ENCODE measurements around the gene GPR153. TPM values are rescaled to one million over a fixed set of nuclear protein-coding genes. Genes with fewer than 3 reads are reported as not detected.

GPR153 gene
- total and polyA plus RNA-seq, 2 of the 8 experiments (the other 6 are each of a cell fraction or from before 2014, with no cell fraction given), result 5.7 to 8.1 TPM

DNA sequence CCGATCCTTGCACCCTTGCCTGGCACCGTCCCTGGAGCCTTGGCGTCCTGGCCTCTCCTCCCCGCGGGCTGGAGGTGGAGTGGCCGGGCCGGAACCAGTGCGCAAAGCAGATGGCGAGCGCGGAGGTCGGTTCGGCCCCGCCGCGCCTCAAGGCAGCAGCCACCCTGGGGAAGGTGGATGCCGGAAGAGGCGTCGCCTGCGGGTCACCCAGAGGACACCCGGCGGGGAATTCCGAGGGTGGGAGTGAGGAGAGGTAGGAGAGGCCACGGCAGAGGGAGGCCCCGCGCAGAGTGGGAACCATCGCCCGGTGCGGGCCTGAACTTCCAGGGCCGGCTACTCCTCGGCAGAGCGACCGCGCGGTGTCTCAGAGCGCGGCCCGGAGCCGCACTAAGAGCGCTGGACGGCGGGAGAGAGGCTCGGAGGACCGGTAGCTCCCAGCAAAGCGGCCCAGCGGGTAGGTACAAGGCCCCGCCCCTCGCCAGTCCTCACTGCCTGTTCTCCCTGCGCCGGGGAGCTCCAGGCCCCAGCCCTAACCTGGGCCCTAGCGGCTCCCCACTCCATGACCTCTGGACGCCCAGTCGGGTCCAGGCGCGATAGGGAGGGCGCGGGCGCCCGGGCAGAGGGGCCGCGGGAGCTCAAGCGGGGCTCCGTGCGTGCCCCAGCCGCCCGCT lies 54.9 kb downstream of the GPR153 start, which contains the start of gene RNF207 (continued):
- TF ChIP-seq, protein P1, sequence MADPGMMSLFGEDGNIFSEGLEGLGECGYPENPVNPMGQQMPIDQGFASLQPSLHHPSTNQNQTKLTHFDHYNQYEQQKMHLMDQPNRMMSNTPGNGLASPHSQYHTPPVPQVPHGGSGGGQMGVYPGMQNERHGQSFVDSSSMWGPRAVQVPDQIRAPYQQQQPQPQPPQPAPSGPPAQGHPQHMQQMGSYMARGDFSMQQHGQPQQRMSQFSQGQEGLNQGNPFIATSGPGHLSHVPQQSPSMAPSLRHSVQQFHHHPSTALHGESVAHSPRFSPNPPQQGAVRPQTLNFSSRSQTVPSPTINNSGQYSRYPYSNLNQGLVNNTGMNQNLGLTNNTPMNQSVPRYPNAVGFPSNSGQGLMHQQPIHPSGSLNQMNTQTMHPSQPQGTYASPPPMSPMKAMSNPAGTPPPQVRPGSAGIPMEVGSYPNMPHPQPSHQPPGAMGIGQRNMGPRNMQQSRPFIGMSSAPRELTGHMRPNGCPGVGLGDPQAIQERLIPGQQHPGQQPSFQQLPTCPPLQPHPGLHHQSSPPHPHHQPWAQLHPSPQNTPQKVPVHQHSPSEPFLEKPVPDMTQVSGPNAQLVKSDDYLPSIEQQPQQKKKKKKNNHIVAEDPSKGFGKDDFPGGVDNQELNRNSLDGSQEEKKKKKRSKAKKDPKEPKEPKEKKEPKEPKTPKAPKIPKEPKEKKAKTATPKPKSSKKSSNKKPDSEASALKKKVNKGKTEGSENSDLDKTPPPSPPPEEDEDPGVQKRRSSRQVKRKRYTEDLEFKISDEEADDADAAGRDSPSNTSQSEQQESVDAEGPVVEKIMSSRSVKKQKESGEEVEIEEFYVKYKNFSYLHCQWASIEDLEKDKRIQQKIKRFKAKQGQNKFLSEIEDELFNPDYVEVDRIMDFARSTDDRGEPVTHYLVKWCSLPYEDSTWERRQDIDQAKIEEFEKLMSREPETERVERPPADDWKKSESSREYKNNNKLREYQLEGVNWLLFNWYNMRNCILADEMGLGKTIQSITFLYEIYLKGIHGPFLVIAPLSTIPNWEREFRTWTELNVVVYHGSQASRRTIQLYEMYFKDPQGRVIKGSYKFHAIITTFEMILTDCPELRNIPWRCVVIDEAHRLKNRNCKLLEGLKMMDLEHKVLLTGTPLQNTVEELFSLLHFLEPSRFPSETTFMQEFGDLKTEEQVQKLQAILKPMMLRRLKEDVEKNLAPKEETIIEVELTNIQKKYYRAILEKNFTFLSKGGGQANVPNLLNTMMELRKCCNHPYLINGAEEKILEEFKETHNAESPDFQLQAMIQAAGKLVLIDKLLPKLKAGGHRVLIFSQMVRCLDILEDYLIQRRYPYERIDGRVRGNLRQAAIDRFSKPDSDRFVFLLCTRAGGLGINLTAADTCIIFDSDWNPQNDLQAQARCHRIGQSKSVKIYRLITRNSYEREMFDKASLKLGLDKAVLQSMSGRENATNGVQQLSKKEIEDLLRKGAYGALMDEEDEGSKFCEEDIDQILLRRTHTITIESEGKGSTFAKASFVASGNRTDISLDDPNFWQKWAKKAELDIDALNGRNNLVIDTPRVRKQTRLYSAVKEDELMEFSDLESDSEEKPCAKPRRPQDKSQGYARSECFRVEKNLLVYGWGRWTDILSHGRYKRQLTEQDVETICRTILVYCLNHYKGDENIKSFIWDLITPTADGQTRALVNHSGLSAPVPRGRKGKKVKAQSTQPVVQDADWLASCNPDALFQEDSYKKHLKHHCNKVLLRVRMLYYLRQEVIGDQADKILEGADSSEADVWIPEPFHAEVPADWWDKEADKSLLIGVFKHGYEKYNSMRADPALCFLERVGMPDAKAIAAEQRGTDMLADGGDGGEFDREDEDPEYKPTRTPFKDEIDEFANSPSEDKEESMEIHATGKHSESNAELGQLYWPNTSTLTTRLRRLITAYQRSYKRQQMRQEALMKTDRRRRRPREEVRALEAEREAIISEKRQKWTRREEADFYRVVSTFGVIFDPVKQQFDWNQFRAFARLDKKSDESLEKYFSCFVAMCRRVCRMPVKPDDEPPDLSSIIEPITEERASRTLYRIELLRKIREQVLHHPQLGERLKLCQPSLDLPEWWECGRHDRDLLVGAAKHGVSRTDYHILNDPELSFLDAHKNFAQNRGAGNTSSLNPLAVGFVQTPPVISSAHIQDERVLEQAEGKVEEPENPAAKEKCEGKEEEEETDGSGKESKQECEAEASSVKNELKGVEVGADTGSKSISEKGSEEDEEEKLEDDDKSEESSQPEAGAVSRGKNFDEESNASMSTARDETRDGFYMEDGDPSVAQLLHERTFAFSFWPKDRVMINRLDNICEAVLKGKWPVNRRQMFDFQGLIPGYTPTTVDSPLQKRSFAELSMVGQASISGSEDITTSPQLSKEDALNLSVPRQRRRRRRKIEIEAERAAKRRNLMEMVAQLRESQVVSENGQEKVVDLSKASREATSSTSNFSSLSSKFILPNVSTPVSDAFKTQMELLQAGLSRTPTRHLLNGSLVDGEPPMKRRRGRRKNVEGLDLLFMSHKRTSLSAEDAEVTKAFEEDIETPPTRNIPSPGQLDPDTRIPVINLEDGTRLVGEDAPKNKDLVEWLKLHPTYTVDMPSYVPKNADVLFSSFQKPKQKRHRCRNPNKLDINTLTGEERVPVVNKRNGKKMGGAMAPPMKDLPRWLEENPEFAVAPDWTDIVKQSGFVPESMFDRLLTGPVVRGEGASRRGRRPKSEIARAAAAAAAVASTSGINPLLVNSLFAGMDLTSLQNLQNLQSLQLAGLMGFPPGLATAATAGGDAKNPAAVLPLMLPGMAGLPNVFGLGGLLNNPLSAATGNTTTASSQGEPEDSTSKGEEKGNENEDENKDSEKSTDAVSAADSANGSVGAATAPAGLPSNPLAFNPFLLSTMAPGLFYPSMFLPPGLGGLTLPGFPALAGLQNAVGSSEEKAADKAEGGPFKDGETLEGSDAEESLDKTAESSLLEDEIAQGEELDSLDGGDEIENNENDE (IDR thresholded peaks at IDR 0.05; ENCODE audit: insufficient replicate concordance, low read length), result no peak
- TF ChIP-seq BRCA1 (IDR thresholded peaks at IDR 0.05; ENCODE audit: low read depth, low read length) (no peak), MAFK (IDR thresholded peaks at IDR 0.05; ENCODE audit: low read depth, low read length) (no peak), SRF (IDR thresholded peaks at IDR 0.05; ENCODE audit: low read depth, low read length) (no peak), JUND (IDR thresholded peaks at IDR 0.05; ENCODE audit: low read length) (no peak), GABPA (IDR thresholded peaks at IDR 0.05; ENCODE audit: borderline replicate concordance, insufficient read depth, low read length) (no peak)
- TF ChIP-seq, protein P2, sequence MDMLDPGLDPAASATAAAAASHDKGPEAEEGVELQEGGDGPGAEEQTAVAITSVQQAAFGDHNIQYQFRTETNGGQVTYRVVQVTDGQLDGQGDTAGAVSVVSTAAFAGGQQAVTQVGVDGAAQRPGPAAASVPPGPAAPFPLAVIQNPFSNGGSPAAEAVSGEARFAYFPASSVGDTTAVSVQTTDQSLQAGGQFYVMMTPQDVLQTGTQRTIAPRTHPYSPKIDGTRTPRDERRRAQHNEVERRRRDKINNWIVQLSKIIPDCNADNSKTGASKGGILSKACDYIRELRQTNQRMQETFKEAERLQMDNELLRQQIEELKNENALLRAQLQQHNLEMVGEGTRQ (IDR thresholded peaks at IDR 0.05; ENCODE audit: low read length), result no peak
- TF ChIP-seq, protein P3, sequence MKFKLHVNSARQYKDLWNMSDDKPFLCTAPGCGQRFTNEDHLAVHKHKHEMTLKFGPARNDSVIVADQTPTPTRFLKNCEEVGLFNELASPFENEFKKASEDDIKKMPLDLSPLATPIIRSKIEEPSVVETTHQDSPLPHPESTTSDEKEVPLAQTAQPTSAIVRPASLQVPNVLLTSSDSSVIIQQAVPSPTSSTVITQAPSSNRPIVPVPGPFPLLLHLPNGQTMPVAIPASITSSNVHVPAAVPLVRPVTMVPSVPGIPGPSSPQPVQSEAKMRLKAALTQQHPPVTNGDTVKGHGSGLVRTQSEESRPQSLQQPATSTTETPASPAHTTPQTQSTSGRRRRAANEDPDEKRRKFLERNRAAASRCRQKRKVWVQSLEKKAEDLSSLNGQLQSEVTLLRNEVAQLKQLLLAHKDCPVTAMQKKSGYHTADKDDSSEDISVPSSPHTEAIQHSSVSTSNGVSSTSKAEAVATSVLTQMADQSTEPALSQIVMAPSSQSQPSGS (IDR thresholded peaks at IDR 0.05; ENCODE audit: low read length), result no peak

All from H1 (cell line).